Hypothalamus (tissue), 51 donors: ENCODE measurements around the gene CFAP97.
"Not testable (repeated sequence)": the region's sequence is repeated elsewhere in the genome, so short reads cannot be mapped to it uniquely, and the experiment has no call there.

Source experiments
- DNase-seq, 51 donors: peaks; one replicate each; lab custom pipeline; 2025; lab: John Stamatoyannopoulos, UW

Gene CFAP97

GRCh38 chr4:185203486-185204237 is at the start of gene CFAP97:
Gene CFAP97 (minus strand): TSS chr4:185204000. CDS start chr4:185191196, 12,804 bp downstream.
- DNase-seq = peak; percentile 14 to 96 (median 84)

- no peak for DNase-seq
Observed at GRCh38 chr4:185249105-185249504, 45.3 kb upstream of the CFAP97 start.

GRCh38 chr4:185248393-185249039 is 44.7 kb upstream of the CFAP97 start:
- no peak for DNase-seq

GRCh38 chr4:185247151-185247550 is 43.4 kb upstream of the CFAP97 start:
- no peak for DNase-seq

- no peak for DNase-seq
Observed at GRCh38 chr4:185246453-185246852, 42.7 kb upstream of the CFAP97 start.

DNA sequence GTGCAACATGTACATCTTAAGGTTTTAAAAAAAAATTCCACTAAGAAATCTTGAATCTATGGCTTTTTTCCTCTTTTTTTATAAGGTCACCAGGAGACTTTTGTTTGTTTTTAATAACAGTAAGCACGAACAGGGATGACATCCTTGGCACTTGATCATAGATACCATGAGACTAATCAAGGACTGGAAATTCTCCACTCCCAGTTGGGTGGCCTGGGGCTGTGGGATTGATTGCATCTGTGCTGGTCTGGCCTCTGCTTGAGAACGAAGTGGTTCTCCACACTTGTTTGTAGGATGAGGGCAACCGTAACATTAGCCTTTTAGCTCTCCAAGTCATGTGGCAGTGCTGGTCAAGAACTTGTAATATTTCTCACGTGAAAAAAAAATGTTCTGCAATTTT is 41.0 kb upstream of the CFAP97 start:
- DNase-seq = no peak

- DNase-seq = no peak
Observed at GRCh38 chr4:185243879-185244278, 40.1 kb upstream of the CFAP97 start.

DNA sequence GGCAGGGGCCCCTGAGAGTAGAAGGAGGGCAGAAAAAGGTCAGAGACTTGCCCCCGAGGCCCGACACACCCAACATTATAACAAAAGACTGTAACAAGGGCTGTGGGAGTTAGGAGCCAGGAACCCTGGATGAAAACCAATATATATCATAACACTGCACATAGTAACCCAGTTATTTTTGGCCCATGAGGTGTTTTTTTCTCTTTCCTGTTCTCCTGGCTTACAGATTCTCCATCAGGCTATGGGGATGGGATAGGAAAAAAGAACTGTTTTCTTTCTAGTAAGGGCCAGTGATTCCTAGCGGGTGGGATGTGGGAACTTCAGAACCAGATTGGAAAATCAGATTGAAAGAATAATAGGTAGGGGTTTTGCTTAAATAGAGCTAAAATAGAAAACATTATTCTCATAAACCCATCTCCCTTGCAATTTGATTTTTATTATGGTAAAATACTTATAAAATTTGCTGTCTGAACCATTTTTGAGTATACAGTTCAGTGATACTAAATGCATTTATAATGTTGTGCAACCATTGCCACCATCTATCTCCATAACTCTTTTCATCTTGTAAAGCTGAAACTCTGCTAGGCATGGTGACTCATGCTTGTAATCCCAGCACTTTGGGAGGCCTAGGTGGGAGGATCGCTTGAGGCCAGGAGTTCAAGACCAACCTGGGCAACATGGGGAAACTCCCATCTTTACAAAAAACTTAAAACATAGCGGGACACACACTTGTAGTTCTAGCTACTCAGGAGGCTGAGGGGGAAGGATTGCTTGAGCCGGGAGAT is 39.1 kb upstream of the CFAP97 start:
- DNase-seq = no peak

DNA sequence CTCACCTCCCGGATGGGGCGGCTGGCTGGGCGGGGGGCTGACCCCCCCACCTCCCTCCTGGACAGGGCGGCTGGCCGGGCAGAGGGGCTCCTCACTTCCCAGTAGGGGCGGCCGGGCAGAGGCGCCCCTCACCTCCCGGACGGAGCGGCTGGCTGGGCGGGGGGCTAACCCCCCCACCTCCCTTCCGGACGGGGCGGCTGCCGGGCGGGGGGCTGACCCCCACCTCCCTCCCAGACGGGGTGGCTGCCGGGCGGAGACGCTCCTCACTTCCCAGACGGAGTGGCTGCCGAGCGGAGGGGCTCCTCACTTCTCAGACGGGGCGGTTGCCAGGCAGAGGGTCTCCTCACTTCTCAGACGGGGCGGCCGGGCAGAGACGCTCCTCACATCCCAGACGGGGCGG is 36.7 kb upstream of the CFAP97 start:
- not testable (repeated sequence) for DNase-seq

- no peak for DNase-seq
Observed at GRCh38 chr4:185238750-185239149, 35.0 kb upstream of the CFAP97 start.

- DNase-seq = no peak
Observed at GRCh38 chr4:185238215-185238681, 34.4 kb upstream of the CFAP97 start.

DNA sequence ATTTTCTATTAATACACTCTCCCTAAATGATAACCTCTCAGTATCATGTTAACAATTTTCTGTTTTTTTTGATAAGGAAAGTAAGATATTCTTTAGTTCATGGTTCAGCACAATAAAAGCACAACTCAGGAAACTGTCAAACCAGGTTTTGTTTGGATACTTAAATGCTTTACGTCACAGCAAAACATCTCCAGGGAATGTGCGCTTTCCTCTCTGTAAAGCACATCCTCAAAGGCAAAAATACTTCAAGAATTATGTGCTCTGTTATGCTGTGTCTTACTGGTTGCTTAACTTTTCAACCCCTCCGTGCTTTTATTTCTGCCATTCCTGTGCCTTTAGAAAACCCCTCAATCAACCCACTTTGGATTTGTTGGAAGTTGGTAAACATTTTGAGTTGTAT is 33.4 kb upstream of the CFAP97 start:
- no peak for DNase-seq

DNA sequence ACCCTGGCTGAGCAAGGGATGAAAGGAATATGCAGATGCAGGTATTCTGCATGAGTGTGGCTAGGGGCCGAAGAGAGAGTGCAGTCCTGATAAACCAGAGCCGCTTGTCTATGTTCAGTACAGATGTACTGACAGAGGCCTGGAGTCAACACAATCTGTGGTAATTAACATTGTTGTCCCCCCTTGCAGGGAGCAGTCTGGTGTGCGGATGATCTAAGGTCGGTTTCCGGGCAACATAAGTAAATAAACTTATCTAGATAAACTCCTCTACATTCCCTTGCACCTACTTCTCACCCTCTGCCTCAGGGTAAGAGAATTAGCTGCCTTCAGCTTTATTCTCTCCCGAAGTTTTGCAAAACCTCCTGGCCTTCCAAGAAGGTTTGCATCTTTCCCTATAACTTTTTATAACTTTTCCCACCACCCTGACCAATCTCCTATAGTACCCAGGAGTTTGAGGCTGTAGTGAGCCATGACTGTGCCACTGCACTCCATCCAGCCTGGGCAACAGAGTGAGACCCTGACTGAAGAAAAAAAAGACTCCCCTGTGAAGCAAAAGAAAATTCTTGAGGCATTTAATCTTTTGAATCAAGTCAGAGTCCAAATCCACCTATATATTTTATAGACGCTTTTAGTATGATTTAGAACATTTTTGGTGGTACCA is 32.2 kb upstream of the CFAP97 start:
- no peak for DNase-seq

GRCh38 chr4:185235119-185235842 is 31.5 kb upstream of the CFAP97 start:
- no peak for DNase-seq

DNA sequence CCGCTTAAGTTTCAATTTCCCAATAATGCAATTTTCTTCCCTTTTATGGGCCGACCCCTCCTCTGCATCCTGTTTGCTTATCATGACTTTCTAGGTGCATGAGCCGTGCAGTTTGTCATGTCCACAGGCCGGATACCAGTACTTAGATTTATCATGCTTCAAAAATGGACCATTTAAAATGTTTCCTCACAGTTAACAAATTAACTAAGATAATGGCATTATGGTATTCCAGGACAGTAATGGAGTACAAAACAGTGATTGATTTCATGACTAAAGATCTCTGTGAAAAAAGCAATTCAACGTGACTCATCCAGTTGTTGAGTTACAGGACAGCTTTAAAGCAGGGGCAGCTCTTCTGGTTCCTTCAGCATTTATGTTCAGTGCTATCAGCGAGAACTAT is 28.6 kb upstream of the CFAP97 start:
- no peak for DNase-seq

GRCh38 chr4:185229021-185229818 is 25.4 kb upstream of the CFAP97 start:
- no peak for DNase-seq

DNA sequence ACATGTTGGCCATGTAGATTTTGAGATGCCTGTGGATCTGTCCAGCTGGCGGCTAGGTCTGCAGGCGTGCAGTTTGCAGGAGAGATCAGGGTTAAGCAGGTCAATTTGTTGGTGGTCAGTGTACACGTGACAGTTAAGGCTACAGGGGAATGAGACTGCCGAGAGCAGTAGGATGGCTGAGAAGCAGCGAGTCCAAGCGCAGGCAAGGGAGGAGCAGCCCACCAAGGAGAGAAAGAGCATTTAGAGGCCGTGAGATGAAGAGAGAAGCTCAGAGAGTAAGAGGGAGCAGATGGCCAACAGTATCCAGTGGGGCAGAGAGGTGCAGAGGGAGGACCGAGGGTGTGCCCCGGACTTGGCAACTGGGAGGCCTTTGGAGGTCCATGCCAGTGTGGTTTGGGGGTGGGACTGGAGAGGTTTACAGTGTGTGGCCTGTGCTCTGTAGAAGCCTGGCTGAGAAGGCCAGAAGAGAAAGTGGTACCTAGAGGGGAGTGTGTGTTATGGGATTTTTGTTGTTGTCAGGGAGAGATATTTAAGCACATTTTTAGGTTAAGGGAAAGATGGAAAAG is 24.0 kb upstream of the CFAP97 start:
- no peak for DNase-seq

GRCh38 chr4:185227131-185227551 is 23.3 kb upstream of the CFAP97 start:
- no peak for DNase-seq

- no peak for DNase-seq
Observed at GRCh38 chr4:185225940-185226339, 22.1 kb upstream of the CFAP97 start.
